ENCODE data around the gene WNT8A.
A peak's percentile ranks its signal among the peaks of the same experiment; 100 is the strongest.
"Not testable (repeated sequence)": the region's sequence is repeated elsewhere in the genome, so short reads cannot be mapped to it uniquely, and the experiment has no call there.

Gene WNT8A, protein sequence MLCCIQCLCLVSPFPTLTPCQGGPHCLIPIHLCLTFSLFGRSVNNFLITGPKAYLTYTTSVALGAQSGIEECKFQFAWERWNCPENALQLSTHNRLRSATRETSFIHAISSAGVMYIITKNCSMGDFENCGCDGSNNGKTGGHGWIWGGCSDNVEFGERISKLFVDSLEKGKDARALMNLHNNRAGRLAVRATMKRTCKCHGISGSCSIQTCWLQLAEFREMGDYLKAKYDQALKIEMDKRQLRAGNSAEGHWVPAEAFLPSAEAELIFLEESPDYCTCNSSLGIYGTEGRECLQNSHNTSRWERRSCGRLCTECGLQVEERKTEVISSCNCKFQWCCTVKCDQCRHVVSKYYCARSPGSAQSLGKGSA

DNA sequence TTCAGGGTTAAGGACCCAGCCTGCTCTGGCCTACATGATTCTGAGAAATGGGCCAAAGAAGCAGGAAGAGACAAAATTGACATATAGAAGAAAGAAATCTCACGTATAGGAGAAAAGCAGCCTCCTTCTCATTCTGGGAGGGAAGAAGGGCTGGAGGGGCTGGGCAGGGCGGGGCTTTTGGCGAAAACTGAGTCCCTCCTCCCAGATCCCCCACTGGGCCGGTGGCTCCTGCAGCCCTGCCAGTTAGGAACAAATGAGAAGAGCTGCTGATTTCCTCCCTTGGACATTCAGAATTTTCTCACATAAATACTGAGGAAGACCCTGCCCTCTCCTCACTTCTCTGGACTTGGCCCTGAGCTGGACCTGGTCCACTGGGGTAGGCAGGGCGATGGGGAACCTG lies at the start of gene WNT8A:
Gene WNT8A, plus strand, starts transcription at position 332 of the 400 bp plus-strand sequence. CDS start 95 bp downstream, outside the sequence.
- DNase-seq: no peak

DNA sequence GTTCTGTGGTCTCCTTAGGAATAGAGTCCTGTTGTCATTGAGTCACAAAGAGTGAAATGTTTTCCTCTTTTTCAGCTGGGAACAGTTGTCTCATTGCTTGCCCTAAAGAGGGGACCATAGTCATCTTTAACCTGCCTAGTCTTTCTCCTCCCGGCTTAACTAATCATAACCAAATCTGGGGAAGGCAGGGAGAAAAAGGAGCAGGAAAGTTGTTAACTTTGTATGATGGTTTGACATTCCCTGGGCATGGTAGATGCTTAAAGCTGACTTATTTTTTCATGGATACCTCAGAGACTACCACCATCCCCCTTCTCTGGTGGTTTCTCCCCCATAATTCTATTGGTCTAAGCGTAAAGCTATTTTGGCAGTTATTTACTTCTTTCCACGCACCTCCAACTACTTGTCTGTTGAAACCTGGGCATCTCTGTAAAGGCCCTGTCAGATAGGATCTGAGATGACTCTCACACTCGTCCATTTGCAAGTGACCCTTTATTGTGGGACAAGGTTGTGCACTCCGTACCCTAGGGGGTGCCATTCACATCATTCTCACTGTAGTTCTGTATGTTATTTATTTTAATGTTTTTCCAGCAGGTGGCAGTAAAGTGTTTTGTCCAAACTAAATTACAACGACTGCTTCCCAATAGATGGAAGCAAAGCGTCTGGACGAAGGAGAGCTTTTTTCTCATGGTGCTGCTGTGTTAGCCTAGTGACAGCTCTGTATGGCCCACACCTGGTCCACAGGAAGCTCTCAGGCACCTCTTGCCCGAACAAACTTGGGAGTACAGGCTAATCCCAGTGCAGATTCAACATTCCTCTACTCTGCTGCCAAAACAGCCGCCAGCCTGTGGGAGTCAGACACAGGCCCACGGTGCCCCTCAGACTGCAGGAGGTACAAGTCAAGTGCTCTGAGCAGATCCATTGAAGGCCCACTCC lies 48.0 kb upstream of the WNT8A start:
- DNase-seq: peak; percentile 57 to 68

DNA sequence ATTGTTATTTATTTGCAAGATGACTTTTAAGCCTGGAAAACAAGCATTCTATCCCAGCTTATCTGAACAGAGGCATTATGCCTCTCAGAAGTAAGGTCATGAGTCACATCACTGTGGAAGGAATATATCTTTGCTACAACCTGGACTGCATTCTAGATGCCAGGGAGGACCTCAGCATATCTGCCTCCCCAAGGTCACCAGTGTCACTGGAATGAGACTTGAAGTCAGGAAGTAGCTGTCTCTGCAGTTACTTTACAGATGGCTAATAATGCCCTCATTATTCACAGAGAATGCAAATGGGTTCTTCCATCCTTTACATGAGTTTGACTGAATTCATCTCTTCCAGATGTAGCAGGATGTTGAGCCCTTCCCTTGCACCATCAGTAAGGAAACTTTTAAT lies 46.6 kb upstream of the WNT8A start:
- DNase-seq: no peak

DNA sequence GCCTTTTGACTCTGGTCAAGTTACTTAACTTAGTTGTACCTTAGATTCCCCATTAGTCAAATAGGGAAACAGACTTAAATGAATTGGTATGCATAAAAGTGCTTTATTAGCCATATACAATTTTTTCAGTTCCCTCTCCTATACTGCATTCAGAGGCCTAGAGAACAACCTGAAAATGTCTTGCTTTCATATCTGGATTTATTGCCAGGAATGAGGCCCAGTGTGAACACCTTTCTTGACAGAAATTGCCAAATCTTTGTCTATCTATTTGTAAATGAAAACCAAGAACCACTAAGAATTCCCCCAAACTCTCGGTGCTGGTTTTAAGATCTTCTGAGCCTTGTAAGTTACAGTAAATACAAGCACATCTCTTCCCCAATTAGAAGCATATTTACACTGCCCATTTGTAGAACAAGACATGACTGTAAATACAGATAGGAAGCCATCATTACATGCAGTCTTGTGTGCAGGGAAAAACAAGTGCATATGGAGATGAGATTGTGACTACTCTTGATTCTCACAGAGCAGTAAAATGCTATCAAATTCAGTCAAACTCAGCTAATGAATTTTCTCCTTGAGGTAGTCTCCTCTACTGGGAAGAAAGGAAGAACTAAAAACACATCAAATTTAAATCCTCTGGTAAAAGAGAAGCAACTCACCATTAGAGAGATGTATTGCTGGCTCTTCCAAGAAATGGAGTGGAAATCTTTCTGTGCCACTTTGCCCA lies 45.8 kb upstream of the WNT8A start:
- DNase-seq: no peak

DNA sequence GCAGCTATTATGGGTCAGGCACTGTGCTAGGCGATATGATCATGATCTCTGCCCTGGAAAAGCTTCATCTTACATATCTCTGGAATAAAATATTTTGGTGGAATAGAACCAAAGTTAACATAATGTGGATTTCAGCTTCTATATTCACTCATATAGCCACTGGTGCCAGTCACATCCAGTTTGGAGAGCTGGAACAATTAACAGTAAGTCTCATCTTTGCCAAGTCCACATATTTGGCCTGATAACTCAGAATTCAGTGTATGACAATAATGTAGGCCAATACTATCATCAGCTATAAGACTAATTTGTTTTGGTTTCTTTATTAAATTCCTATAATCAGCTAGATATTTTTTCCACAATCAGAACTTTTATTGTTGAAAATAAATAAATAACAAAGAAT lies 45.0 kb upstream of the WNT8A start:
- DNase-seq: no peak

DNA sequence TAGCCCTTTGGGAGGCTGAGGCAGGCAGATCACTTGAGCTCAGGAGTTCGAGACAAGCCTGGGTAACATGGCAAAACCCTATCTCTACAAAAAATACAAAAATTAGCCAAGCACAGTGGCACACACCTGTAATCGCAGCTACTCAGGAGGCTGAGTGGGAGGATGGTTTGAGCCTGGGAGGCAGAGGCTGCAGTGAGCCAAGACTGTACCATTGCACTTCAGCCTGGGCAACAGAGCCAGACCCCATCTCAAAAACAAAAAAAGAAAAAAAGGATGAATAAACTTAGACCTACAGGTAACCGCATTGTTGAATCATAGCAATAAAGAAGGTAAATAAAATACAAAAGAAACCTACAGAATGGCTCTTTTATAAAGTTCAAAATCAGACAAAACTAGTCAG lies 38.5 kb upstream of the WNT8A start:
- not testable (repeated sequence) for DNase-seq

DNA sequence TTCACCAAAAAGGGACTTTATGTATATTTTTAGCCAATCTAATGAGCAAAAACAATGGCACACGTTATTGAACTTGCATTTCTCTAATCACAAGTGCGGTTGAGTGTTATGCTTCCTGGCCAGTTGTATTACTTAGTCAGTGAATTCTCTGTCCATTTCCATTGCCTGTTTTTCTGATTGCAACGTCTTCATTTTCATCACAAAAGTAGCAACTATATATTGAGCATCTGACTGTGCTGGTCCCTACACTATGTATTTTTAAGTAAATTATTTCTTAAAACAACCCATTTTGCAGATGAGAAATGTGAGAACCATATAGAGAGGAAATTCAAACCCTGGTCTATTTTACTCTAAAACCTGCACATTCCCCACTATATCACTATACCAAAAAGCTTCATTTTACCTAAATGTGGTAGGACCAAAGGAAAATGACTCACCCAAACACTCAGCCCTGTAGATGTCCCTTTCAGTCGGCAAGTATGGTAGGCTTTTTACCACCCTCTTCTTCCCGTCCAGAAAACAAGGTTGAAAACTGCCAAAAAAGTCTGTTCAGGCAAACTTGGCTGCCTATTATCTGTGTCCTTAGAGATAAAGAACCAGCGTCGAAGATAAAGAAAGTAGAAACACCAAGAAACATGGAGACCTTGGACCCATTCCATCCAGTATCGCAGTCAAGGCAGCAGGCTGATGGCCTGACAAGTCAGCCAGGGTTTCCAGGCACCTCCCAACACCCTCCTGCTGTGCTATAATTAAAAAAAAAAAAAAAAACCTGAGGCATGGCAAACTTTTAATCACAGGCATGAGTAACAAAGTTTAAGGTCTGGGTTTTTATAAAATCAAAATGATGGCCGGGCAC lies 32.2 kb upstream of the WNT8A start:
- DNase-seq: no peak

DNA sequence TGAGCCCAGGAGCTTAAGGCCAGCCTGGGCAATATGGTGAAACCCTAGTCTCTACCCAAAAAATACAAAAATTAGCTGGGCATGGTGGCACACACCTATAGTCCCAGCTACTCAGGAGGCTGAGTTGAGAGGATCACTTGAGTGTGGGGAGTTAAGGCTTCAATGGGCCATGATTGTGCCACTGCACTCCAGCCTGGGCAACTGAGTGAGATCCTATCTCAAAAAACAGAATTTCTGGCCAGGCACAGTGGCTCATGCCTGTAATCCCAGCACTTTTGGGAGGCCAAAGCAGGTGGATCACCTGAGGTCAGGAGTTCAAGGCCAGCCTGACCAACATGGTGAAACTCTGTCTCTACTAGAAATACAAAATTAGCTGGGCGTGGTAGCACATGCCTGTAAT lies 31.1 kb upstream of the WNT8A start:
- DNase-seq: not testable (repeated sequence)

DNA sequence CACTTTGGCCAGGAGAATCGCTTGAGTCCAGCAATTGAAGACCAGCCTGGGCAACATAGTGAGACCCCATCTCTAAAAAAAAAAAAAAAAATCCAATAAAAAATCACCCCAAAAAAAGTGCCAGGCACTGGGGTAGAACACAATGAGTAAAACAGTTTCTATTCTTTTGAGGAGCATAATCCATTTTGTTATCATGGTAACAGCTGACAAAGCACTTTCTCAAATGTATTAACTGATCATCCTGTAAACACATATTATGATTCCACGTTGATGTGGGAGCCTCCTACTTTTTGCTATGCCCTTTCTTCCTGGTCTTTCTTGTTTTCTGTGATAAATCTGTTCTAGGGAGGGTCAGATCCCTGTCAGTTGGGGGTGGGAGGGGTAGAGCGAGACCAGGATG lies 30.3 kb upstream of the WNT8A start:
- DNase-seq: no peak

DNA sequence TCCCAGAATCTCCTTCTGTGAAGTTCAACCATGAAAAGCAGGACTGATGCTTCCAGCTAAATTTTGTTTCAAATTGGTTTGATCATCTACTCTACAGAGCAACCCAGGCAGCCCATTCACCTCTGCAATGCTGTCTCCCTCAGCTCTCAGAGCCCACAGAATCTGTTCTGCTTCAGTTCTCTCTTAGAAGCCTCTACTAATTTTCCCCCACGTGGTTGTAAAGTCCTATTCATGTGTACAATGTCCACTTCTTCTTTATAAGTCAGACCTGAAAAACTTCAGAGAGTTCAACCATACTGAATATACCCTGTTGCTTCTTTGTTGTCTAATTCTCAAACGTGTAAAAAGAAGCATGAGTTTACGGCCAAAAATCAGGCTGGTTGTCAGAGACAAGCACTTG lies 29.6 kb upstream of the WNT8A start:
- no peak for DNase-seq

DNA sequence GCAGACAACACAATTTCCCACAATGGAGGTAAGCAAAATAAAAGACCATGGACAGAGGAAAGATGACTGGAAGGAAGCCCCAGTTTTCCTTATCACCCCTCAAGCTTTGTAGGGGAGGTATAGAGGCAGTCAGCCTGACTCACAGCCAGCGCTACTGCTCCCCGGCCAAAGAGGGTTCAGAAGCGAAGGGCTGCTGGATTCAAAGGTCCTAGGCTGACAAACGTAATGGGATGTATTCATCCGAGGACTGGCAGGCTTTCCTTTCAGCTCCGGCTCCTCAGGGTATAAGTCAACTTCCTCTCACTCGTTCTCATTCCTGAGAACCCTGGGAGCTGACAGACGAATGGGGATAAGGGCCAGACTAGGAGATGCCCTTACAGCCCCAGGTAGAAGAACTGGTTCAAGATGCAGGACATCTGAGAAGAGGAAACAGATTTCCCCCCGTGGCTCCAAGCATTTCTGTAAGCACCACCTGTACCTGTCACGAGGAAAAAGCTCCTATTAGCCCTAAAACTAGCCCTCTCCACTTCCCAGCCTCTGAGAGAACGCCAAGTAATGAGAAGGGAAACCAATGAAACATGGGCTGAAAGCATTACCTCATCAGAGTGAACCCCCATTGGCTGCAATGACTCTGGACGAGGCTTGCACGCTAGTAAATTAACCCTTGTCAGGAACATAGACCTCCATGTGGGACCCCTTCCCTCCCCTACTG lies 28.8 kb upstream of the WNT8A start:
- DNase-seq: no peak

DNA sequence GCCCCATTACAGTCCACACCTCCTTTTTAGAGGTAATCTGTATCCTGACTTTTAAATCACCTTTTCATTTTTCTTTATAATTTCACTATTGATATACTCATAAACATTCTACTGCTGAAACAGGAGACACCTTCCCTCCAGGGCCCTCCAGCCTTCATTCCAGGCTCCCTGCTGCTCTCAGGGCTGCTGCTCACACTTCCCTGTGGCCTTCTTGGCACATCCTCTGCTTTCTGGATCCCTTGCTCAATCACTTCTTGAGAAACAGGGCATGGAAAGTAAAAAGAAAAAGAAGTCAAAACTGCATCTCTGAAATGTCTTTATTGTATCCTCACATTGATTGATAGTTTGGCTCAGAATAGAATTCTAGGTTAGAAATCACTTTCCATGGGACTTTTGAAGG lies 19.3 kb upstream of the WNT8A start:
- DNase-seq: no peak

DNA sequence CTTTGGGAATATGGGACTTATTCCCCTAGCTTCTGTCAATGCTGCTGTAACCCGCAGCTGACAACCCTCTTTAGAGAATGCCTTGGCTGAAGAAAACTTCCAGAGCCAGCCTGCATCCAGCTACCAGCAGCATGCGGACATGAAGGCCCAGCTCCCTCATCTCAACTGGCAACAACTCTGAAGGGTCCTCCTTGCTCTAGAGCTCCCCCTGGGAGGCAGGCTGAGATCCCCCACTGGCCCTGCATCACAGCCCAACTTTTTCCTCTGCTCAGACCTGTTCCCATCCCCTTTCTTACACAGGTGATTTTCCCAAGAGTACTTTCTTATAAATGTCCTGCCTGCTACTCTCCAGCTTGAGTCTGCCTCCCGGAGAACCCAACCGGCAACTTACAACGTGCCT lies 18.7 kb upstream of the WNT8A start:
- DNase-seq: peak in 1 of 2 experiments; percentile 34

DNA sequence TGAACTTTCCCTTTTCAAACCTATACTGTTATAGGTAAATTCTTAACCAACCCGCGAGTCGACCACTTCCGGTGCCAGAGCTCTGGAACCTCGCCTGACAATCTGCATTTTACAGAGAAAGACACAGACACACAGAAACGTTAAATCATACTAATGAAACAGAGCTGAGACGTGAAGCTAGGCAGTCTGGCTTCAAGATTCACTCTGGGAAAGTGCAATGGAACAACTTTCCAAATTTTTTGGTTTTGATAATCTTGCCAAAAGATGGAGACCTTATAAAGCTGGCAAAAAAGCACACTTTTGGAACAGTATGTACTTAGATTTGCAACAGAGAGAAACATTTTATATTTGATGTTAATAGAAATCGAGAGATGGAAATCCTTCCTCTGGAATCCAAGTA lies 15.9 kb upstream of the WNT8A start:
- DNase-seq: no peak

DNA sequence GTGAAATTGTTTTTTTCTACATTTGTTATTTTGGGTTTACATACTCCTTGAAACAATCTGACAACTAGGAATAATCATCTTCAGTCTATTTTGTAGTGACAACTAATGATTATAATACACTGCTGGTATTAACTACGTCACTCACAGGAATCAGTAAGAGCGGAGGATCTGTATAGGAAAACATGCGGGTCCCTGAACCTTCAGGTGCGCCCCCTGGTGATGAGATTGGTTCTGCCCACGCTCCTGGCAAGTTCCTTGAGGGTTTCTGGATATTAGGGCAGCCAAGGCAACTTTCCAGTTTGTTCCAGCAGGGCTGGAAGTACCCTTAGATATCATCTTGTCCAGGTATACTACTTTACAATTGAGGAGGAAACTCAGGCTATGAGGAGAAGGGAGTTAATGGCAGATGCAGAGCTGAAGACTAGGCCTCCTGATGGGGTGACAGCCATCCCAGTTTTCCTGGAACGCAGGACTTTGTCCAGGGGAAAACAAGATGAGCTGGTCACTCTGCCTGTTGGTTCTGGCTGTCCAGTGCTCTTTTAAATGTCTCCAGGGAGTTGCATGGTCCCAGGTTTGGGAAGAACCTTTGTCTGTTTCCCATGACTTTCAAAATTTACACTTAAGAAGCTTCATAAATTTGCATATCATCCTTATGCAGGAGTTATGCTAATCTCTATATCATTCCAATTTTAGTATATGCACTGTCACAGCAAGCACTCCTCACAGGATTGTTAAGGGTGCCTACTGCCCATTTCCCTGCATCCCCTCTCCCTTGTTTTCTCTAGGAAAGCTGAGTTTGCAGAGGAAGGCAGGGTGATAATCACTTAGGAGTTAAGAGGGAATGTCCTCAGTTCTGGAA lies 14.9 kb upstream of the WNT8A start:
- DNase-seq: peak; percentile 83 to 84

DNA sequence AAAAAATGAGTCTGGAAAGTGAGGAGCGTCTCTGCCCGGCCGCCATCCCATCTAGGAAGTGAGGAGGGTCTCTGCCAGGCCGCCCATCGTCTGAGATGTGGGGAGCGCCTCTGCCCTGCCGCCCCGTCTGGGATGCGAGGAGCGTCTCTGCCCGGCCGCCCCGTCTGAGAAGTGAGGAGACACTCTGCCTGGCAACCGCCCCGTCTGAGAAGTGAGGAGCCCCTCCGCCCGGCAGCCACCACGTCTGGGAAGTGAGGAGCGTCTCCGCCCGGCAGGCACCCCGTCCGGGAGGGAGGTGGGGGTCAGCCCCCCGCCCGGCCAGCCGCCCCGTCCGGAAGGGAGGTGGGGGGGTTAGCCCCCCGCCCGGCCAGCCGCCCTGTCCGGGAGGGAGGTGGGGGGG lies 13.8 kb upstream of the WNT8A start:
- DNase-seq: not testable (repeated sequence)

DNA sequence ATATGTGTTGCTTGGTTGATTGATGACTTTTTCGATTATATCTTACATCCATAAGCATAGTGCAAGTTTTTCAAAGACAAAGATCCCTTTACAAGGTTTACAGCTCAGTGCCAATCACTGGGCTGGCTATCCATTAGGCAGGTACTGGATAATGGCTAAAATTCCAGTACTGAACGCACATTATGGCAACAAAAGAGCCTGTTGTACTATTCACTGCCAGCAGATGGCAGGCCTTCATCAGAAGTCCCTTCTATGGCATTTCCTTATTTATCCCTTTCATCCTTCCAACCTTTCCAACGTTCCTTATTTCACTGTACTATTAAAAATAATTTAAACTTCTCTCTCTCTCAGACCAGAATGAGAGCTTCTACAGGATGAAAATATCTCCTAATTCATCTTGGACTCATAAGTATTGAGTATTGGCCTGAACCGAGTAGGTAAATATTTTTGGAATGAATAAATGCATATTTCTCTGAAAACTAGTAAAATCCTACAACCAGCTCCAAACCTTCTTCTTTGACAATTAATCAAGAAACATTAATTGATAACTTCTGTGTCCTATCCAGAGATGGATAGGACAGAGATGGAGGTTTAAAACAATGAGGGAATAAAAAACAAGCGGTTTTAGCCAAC lies 6.7 kb upstream of the WNT8A start:
- peak; percentile 49 to 59 for DNase-seq

DNA sequence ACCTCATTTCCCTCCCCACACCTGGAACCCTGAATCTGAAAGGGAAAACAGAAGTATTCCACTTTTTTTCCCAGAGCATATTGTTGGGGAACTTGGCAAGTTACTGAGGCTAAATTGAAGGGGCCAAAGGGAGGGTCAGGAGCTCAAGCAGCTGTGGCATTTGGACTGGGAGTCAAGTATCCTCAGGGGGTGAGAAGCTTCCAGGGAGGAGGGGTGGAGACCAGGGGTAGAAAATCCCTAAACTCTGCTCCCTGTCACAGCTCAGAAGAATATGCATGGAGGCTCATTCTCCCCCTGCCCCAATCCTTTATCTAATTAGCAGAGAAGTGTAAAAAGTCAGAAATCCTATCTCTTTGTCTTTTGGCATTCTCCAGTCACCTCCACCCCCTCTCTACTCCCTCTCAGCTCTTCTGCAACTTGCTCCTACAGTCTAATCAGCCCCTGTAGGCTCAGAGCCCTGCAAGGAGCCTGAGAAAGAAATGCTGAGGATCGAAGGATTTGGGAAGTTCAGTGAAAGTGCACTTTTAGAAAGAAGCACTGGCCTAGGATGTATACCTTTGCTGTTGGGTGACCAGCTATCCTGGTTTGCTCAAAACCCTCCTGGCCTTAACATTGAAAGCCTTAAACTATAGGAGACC lies 5.7 kb upstream of the WNT8A start:
- no peak for DNase-seq

DNA sequence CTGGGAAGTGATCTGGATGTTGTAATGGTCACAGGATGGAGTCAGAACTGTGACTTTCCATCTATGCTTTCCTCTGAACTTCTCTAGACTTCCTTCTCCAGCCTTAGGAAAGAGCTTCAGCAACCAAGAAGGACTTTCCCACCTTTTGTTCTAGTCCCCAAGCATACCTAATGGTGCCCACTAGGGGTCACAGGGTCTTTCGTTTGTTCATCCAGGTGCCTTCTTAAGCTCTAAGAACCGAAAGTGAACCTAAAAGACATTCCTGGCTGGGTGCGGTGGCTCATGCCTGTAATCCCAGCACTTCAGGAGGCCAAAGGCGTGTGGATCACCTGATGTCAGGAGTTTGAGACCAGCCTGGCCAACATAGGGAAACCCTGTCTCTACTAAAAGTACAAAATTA lies 1.8 kb upstream of the WNT8A start:
- no peak for DNase-seq

DNA sequence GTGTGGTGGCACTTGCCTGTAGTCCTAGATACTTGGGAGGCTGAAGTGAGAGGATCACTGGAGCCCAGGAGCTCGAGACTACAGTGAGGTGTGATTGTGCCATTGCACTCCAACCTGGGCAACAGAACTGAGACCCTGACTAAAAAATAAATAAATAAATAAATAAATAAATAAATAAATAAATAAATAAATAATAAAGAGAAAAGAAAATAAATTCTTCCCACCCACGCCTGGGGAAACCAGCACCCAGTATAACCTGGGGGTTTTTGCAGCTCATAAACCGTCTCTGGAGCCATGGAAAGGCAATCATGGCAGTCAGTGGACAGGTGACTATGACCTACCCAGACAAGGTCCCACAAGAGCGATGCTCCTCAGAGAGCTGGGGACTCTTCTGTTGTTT lies 7.9 kb downstream of the WNT8A start:
- DNase-seq: no peak

Data from activated T-cell treated with anti-CD3 and anti-CD28 coated beads, Interleukin-2, amount 50 U/mL, for 48 hours (primary cell).